GM21528 (cell line): ENCODE data around the gene NLRC5.
"Not testable (repeated sequence)": the region's sequence is repeated elsewhere in the genome, so short reads cannot be mapped to it uniquely, and the experiment has no call there.

Source experiments
- ATAC-seq: cut with Tn5 transposase; IDR thresholded peaks from one replicate; pipeline ENCODE4 v1.9.1; 2021; ENCODE audit warnings: mild to moderate bottlenecking, moderate library complexity; ENCODE audit not compliant: unreplicated experiment, low FRiP score

NLRC5 gene

DNA sequence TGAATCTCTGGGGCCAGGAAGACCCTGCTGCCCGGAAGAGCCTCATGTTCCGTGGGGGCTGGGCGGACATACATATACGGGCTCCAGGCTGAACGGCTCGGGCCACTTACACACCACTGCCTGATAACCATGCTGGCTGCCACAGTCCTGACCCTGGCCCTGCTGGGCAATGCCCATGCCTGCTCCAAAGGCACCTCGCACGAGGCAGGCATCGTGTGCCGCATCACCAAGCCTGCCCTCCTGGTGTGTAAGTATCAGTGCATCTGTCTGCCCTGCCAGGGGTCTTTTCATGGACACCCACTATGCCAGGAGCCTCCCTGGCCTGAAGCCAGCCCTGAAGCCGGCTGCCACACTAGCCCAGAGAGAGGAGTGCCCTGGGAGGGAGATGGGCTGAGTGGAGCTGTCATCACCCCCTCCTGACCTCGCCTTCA lies 27.5 kb upstream of the NLRC5 start, which contains the start of gene CETP:
Gene CETP (plus strand): TSS at position 100 of the 431 bp plus-strand sequence. CDS start 30 bp downstream, at position 130.
- no peak for ATAC-seq

DNA sequence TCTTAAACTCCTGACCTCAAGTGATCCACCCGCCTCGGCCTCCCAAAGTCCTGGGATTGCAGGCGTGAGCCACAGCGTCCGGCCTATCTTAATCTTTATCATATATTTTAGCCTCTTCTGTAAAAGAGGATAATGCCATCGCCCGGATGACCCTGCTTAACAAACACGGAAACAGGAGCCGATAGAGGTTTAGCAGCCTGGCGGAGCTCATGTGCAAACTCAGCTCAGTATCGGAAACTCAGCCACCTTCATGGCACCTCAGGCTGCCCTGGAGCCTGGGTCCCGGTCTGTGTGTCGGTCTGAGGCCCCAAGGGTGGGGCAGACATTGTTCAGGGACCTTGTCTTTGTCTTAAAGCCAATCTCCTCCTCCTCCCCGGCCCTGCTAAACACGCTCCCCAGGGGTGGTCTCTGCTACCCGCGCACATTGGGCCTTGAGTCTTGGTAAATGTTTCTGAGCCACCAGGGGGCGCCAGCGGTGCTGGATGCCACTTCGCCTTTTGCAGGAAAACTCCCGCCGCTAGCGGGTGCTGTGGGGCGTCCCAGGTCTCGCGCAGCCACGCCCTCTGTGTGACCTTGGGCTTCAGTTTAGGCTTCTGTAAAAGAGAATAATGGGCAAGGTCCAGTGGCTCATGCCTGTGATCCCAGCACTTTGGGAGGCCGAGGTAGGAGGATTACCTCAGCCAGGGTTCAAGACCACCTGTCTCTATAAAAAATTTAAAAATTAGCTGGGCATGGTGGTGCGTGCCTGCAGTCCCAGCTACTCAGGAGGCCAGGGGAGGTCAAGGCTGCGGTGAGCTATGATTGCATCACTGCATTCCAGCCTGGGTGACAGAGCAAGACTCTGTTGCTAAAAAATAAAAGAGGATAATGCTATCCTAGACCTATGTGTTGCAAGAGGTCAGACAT lies 24.9 kb upstream of the NLRC5 start:
- ATAC-seq: no peak

DNA sequence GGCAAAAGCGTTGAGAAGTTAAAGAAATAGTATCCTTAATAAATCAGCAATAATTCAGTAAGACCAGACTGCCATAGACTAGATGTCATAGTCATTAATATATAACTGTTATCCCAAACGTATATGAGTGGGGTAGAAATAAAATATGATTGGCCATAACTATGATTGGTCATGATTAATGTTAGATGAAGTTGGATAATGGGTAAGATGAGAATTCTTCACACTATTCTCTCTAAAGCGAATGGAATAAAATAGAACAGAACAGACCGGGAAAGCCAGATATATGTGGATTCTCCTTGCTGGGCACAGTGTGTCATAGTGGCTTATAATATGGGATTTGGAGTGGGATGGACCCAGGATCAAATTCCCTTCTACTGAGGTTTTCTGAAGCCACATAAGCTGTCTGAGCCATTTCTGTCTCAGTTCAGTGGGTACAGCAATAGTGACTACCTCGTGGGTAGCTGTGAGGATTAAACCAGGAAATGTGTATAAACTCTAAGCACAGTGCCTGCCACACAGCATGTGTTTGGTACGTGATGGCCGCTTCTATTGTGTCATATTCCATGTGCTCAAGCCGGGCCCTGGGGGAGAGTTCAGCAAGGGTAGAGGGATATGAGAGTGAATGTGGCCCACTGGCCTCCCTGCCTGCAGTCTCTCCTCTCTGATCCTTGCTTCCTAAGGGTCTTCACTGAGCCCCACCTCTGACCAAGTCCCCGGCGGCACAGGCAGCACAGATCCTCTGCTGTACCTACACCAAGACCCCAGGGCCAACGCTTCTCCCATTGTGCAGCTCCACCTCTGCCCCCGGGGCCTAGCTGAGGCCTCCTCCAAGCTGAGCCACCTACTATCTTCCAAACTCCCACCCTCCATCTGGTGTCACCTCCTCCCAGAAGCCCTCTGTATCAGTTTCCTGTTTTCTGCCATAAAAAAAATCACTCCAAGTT lies 23.9 kb upstream of the NLRC5 start:
- ATAC-seq: no peak

DNA sequence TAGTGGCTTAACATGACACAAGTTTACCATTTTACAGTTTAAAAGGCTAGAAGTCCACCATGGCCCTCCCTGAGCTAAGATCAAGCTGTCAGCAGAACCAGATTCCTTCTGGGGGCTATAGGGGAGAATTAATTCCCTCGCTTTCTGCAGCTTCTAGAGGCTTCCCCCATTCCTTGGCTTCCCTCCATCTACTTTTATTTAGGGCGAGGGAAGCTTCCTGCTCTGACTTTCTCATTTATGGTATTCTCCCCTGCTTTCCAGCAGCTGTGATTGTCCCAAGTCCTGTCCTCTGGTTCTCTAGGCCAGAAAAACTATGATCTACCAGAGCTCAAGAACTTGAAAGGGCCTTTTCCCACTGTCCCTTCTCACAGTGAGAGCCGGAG lies 23.3 kb upstream of the NLRC5 start:
- ATAC-seq: no peak

DNA sequence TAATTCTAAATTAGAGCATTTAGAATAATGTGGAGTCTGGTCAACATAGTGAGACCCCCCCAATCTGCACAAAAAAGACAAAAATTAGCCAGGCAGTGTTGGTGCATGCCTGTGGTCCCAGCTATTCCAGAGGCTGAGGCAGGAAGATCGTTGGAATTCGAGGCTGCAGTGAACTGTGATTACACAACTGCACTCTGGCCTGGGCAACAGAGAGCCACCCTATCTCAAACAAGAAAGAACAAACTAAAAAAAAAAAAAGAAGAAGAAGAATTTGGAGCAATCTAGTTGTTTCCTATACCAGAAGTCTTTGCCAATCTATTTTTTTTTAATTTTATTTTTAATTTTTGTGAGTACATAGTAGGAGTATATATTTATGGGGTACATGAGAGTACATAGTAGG lies 21.6 kb upstream of the NLRC5 start:
- ATAC-seq: no peak

DNA sequence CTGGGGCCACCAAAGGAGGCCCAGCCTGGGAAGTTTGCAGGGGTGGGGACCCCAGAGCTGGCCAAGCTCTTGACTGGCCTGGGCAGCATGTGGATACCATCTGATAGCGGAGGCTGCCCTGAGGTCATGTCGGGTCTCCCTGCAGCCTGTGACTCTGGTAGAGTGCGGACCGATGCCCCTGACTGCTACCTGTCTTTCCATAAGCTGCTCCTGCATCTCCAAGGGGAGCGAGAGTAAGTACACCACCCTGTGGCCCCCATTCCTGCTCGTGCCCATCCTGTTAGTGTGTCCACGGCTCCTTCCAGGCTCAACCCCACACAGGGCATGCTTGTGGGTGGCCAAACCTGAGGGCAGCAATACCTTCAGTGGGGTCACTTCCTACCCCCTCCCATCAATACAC lies 19.6 kb upstream of the NLRC5 start:
- no peak for ATAC-seq

DNA sequence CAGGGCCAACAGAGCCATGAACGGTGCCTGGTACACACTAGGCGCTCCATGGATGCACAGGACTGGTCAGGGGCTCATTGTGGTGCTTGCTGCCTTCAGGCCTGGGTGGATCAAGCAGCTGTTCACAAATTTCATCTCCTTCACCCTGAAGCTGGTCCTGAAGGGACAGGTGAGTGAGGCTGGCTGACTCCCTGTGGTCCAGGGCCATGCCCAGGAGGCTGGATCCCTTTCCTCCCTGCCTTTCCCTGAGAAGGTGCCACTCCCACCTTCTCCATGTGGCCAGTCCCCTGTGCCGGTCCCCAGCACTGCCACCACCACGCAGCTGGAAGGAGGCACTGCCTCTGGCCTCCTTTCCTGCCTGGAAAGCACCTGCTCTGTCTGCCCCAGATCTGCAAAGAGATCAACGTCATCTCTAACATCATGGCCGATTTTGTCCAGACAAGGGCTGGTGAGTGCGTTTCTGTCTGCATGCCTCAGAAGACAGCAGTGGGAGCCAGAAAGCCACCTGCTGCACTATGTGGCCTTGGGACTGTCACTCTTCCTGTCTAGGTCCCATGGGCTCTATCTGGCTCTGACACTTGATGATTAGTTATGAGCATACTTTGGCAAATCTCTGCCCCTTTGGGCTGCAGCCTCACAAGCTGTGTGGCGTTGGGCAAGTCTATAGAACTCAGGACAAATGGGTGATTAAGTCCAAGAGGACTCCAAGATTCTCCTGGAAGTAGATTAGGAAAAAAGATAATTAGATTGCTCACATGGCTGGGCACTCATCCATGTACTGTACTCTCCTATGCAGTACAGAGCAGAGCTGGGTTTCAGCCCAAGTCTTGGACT lies 18.2 kb upstream of the NLRC5 start:
- peak; percentile 74 for ATAC-seq

DNA sequence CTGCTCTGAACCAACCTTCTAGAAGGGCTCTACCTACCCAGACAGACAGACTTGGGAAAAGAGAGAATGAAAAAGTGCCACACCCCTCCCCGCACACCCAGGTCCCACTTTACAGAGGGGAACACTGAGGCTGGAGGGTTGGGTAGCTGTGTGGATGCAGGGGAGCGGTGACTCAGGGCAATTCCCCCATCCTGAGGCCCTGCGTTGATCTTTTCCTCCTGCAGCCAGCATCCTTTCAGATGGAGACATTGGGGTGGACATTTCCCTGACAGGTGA lies 17.7 kb upstream of the NLRC5 start:
- no peak for ATAC-seq

DNA sequence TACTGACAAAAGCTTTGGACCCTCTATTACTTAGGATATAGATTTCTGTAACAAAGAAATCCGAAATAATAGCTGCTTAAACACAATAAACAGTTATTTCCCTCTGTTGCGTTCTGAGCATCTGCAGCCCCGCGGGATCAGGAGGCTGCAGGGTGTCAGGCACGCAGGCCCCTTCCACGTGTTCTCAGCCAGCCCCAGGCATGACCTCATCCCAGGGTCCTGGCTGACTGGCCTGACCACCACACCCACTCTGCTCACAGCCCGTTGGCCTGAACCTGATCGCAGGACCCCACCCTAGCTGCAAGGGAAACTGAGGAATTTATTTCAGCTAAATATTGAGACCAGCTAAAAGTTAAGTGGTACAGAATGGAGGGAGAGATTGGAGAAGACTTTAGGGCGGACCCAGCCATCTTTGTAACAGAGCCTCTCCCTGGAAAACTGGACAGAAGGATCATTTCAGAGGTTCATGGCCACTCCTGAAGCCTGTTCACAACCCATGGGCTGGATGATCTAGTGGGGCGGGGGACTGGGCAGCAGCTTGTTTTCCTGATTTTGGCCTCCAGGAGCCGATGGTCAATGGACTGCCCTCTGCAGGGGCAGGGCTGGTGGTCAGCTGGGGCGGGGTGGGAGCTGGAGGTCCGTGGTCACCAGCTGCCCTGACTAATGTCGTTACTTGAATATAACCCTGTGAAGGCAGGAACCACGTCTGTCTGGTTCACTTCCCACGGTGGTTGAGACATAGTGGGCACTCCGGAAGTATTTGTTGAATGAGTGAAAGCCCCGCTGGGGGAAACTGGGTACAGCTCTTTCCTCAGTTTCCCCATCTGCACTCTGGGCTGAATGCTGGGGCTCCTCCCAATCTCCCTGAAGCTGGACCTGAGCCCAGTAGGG lies 16.7 kb upstream of the NLRC5 start:
- ATAC-seq: no peak

DNA sequence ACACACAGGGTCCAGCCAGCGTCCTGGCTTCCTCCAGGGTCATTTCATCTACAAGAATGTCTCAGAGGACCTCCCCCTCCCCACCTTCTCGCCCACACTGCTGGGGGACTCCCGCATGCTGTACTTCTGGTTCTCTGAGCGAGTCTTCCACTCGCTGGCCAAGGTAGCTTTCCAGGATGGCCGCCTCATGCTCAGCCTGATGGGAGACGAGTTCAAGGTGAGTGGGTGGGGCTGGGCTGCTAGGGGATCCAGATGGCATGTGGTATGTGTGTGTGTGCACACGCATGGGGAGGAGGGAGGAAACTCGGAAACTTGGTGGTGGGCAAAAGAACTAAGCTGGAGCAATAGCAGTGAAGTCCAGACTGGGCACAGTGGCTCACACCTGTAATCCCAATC lies 16.1 kb upstream of the NLRC5 start:
- no peak for ATAC-seq

DNA sequence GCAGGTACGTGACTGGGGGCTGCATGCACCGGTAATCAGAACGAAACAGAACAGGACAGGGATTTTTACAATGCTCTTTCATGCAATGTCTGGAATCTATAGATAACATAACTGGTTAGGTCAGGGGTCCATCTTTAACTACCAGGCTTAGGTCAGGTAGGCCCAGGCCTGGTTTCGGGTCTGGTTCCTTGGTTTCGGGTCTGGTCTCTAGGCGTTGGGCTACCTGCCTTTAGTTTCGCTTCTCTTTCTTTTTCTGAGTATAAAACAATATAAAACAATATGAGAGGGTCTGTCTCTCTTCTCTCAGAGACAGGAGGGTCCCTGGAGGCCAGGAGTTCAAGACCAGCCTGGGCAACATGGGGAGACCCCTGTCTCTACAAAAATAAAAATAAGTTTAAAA lies 15.5 kb upstream of the NLRC5 start:
- ATAC-seq: not testable (repeated sequence)

DNA sequence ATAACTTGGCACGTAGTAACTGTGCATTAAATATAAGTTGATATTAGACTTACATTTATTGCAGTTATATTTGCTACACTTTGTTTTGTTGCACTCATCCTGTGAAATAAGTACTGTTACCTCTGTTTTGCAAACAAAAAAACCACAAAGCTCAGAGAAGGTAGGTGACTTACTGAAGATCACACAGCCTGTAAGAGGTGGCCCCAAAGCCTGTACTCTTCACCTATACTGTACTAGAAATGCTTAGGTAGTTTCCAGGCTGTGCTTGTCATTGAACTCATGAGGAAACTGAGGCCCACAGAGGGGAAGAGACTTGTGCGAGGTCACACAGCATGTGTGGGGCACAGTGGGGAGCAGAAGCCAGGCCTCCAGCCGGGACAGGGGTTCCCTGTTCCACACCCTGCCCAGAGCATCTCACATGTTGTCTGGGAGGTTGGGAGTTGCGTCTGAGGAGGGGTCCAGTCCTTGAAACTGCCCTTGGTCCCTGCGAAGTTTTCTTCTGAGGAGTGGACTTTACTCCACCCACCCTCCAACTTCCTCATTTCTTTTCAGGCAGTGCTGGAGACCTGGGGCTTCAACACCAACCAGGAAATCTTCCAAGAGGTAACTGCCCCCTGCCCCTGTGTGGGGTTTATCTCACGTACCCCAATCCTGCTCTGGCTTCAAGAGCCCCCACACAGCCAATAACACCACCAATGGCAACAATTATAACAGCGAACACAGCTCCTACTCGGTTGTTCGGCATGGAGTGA lies 14.6 kb upstream of the NLRC5 start:
- ATAC-seq: no peak

DNA sequence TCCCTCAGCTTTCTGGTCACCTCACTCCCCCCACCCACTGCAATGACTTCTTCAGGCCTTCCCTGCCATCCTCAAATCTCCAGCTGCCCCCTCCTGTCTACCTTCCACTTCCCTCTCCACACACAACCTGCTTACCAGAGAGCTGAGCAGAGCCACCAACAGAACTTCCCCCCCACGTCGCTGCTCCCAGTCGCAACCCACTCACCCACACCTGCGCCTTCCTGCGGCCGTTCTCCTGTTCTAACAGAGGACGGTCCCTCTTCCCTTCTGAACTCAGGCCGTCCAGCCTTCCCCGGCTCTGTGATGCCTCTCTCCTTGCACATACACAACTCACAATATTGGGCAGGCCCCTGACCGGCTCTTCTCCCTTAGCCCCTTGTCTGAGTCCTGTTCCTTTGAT lies 13.6 kb upstream of the NLRC5 start:
- ATAC-seq: no peak

DNA sequence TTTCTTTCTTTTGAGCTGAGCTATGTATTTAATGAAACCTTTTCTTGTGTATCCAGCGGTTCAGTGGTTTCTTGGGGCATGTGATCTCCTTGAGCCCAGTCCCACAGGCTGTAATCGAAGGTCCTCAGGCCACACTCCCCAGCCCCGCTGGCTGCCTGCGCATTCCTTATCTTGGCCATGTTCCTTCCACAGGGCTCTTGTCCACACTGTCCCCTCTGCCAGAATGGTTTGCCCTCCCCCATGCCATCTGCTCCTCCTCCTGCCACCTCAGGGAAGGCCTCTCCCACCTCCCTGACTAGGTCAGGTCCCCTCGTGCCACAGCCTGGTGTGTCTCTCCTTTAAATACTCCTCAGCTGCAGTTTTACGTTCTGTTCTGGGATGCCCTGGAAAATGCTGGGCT lies 12.1 kb upstream of the NLRC5 start:
- no peak for ATAC-seq

DNA sequence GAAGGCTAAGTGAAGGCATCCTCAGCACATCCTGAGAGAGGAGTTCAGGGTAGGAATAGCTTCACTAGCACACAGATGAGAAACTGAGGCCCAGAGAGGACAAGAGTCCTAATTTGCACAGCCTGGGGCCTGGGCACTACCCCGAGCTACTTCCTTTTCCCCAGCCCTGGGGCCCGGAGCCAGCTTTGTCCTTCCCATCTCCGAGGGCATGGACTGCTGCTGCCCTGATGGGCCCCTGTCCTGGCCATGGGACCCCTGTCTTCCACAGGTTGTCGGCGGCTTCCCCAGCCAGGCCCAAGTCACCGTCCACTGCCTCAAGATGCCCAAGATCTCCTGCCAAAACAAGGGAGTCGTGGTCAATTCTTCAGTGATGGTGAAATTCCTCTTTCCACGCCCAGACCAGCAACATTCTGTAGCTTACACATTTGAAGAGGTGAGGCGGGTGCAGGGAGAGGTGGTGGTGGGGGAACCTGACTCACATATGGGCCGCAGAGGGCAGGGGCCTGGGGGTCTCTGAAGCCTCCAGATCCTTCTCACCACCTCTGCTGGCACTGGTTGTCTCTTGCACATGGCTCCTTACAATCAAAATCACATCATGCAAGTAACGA lies 11.4 kb upstream of the NLRC5 start:
- ATAC-seq: no peak

DNA sequence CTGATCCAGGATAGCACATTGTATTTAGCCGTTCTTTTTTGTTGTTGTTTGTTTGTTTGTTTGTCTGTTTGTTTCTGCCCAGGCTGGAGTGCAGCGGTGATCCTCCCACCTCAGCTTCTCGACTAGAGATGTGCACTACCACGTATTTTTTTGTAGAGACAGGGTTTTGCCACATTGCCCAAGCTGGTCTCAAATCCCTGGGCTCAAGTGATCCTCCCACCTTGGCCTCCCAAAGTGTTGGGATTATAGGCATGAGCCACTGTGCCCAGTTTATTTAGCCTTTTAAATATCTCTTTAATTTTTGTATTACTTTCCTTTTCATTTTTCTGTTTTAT lies 9.2 kb upstream of the NLRC5 start:
- no peak for ATAC-seq

DNA sequence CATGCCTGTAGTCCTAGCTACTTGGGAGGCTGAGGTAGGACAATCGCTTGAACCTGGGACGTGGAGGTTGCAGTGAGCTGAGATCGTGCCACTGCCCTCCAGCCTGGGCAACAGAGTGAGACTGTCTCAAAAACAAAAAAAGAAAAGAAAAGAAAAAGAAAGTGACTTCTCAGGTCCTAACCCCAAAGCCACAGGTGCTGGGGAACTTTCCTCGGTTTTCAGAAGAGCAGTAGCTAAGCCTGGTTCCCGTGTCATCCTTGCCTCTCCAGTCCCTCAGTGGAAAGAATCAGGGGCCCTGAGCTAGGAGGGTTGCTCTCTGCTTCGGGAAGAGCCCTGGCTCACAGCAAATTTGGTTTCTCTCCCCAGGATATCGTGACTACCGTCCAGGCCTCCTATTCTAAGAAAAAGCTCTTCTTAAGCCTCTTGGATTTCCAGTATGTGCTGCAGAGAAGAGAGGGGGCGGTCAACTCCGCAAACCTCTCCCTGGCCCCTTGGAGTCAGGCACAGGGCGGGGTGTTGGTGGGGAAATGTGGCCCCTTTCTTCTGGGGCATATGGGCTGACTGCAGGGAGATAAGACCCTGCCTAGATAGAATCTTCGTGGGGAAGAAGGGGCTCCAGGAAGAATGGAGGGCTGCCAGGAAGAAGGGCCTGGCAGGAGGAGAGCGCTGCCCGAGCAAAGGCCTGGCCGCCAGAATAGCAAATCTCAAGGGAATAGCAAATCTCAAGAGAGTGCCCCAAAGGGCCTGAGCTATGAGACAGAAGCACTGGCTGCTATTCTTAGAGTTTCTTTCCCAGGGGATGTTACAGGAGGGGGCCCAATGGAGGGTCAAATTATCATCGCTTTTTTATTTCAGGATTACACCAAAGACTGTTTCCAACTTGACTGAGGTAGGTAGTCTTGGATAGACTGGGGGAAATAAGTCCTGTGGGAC lies 8.3 kb upstream of the NLRC5 start:
- ATAC-seq: no peak
